Measurements from ENCODE around the gene TEKT5. TPM values are rescaled to one million over a fixed set of nuclear protein-coding genes. Genes with fewer than 3 reads are reported as not detected.

The TEKT5 gene
- total RNA-seq, 4 donors from 2014 or later, result not detected

GRCh38 chr16:10740845-10741208, 46.1 kb upstream of the TEKT5 start:
- no peak for DNase-seq (ENCODE audit: extremely low spot score)
- intact Hi-C loops (cut with DNase I), result loop anchor here (5.0 kb wide), 1 partner anchor 176 kb away; no protein-coding TSS in a partner anchor
- 88% methylated on average over 2 of the region's 2 CpGs for WGBS
- no peak overlapping the region for H3K27ac ChIP-seq (replicated peaks in 1 of 4)
- no peaks in the 10 kb centered on the region for H3K9me3 ChIP-seq
- H3K4me3 ChIP-seq, result no peak overlapping the region
- H3K27me3 ChIP-seq, result no peaks in the 10 kb centered on the region
- no peak for TF ChIP-seq CTCF (IDR thresholded peaks at IDR 0.05)
- H3K4me1 ChIP-seq, result peaks cover 44 to 62% (median 48%) of the 10 kb centered on the region in 4 donors
- H3K36me3 ChIP-seq, result no peaks in the 10 kb centered on the region

- TF ChIP-seq CTCF (IDR thresholded peaks at IDR 0.05), result no peak
- TF ChIP-seq POLR2AphosphoS5 (IDR thresholded peaks at IDR 0.05), result no peak
- no peak for TF ChIP-seq EP300 (IDR thresholded peaks at IDR 0.05)
- no peak for TF ChIP-seq POLR2A (IDR thresholded peaks at IDR 0.05; ENCODE audit: low read depth)
- H3K27me3 ChIP-seq, result no peaks in the 10 kb centered on the region
- WGBS, result 87% methylated on average over 9 of the region's 10 CpGs
- H3K36me3 ChIP-seq, result no peaks in the 10 kb centered on the region
- no peaks in the 10 kb centered on the region for H3K9me3 ChIP-seq
- intact Hi-C loops (cut with DNase I), result loop anchor here (5.0 kb wide), 2 partner anchors 163 to 177 kb away; no protein-coding TSS in a partner anchor
- no peak for DNase-seq (ENCODE audit: extremely low spot score)
- no peak overlapping the region for H3K27ac ChIP-seq (replicated peaks in 1 of 4)
- H3K4me1 ChIP-seq, result peaks cover 38 to 56% (median 42%) of the 10 kb centered on the region in 4 donors
- H3K4me3 ChIP-seq, result no peak overlapping the region
These were observed 45.5 kb upstream of the TEKT5 start for GRCh38 chr16:10740000-10740844.

GRCh38 chr16:10738231-10739077, 43.7 kb upstream of the TEKT5 start:
- intact Hi-C loops (cut with DNase I), result loop anchor here (5.0 kb wide), 1 partner anchor 161 kb away; no protein-coding TSS in a partner anchor
- TF ChIP-seq POLR2A (IDR thresholded peaks at IDR 0.05; ENCODE audit: low read depth), result no peak
- TF ChIP-seq EP300 (IDR thresholded peaks at IDR 0.05), result no peak
- peak; percentile 20 to 36 for TF ChIP-seq POLR2AphosphoS5 (IDR thresholded peaks at IDR 0.05)
- TF ChIP-seq CTCF (IDR thresholded peaks at IDR 0.05), result no peak
- H3K9me3 ChIP-seq, result peaks cover 0 to under 1% (median 0%) of the 10 kb centered on the region in 4 donors
- no peaks in the 10 kb centered on the region for H3K27me3 ChIP-seq
- DNase-seq (ENCODE audit: extremely low spot score), result no peak
- H3K4me1 ChIP-seq, result peaks cover 27 to 45% (median 31%) of the 10 kb centered on the region in 4 donors
- no peak overlapping the region for H3K4me3 ChIP-seq
- H3K27ac ChIP-seq (replicated peaks in 1 of 4), result peak overlapping the region; percentile 58 to 70 (median 66)
- no peaks in the 10 kb centered on the region for H3K36me3 ChIP-seq
- 44% methylated on average over 12 of the region's 12 CpGs for WGBS

- intact Hi-C loops (cut with DNase I), result loop anchor here (2.0 to 5.0 kb wide), 3 partner anchors 160 to 480 kb away; no protein-coding TSS in a partner anchor
- H3K4me3 ChIP-seq, result peak overlapping the region in 2 of 4 donors; percentile 13
- peaks cover 19 to 32% (median 23%) of the 10 kb centered on the region in 4 donors for H3K4me1 ChIP-seq
- peaks cover 0 to 6% (median 0%) of the 10 kb centered on the region in 4 donors for H3K9me3 ChIP-seq
- H3K27me3 ChIP-seq, result no peaks in the 10 kb centered on the region
- H3K27ac ChIP-seq (replicated peaks in 1 of 4), result peak overlapping the region; percentile 58 to 70 (median 66)
- no peaks in the 10 kb centered on the region for H3K36me3 ChIP-seq
- TF ChIP-seq CTCF (IDR thresholded peaks at IDR 0.05) (peak; percentile 92 to 95 (median 94)), POLR2A (IDR thresholded peaks at IDR 0.05; ENCODE audit: low read depth) (no peak), POLR2AphosphoS5 (IDR thresholded peaks at IDR 0.05) (peak in 1 of 2 donors; percentile 41)
- 30% methylated on average over 12 of the region's 12 CpGs for WGBS
- DNase-seq (ENCODE audit: extremely low spot score), result peak; percentile 90
These were observed 42.4 kb upstream of the TEKT5 start for GRCh38 chr16:10737068-10737625.

All from esophagus muscularis mucosa (tissue), 4 donors.